Ureter (tissue), 1 donor: ENCODE measurements around the gene PKMYT1. TPM values are rescaled to one million over a fixed set of nuclear protein-coding genes. Genes with fewer than 3 reads are reported as not detected.
"Not testable (repeated sequence)": the region's sequence is repeated elsewhere in the genome, so short reads cannot be mapped to it uniquely, and the experiment has no call there.

Source experiments
- DNase-seq: peaks from one replicate; pipeline ENCODE4 v3.0.0-alpha.2; 2020; ENCODE audit warnings: low spot score
- total RNA-seq: library from RNA; stranded (reverse); gene quantifications from one replicate; pipeline ENCODE4 v1.2.4, GENCODE V29; 2023
- donor health status: DM: yes; HTN: yes; CAD: no.

Gene PKMYT1
- total RNA-seq, 1 donor from 2014 or later = 2.2 TPM

GRCh38 chr16:2960183-2961010 lies 19.8 kb downstream of the PKMYT1 start:
- DNase-seq = no peak

- DNase-seq = no peak
Measured at GRCh38 chr16:2959206-2959605, 21.0 kb downstream of the PKMYT1 start.

- no peak for DNase-seq
Measured at GRCh38 chr16:2956579-2956956, 23.7 kb downstream of the PKMYT1 start.

- no peak for DNase-seq
Measured at GRCh38 chr16:2955779-2956578, 24.3 kb downstream of the PKMYT1 start.

- no peak for DNase-seq
Measured at GRCh38 chr16:2955438-2955778, 24.8 kb downstream of the PKMYT1 start.

GRCh38 chr16:2954656-2955381 lies 25.4 kb downstream of the PKMYT1 start:
- no peak for DNase-seq

- no peak for DNase-seq
Measured at GRCh38 chr16:2953706-2954627, 26.3 kb downstream of the PKMYT1 start.

GRCh38 chr16:2952679-2953078 lies 27.6 kb downstream of the PKMYT1 start:
- DNase-seq = no peak

GRCh38 chr16:2950773-2951172 lies 29.5 kb downstream of the PKMYT1 start:
- no peak for DNase-seq

- DNase-seq = no peak
Measured at GRCh38 chr16:2950353-2950724, 29.9 kb downstream of the PKMYT1 start.

GRCh38 chr16:2949705-2950352 lies 30.4 kb downstream of the PKMYT1 start:
- no peak for DNase-seq

GRCh38 chr16:2948807-2949704 lies 31.2 kb downstream of the PKMYT1 start:
- DNase-seq = no peak

- no peak for DNase-seq
Measured at GRCh38 chr16:2946649-2947048, 33.6 kb downstream of the PKMYT1 start.

GRCh38 chr16:2943716-2944115 lies 36.5 kb downstream of the PKMYT1 start:
- DNase-seq = not testable (repeated sequence)

GRCh38 chr16:2942045-2942444 lies 38.2 kb downstream of the PKMYT1 start:
- DNase-seq = no peak

GRCh38 chr16:2939968-2940367 lies 40.3 kb downstream of the PKMYT1 start:
- no peak for DNase-seq

- DNase-seq = no peak
Measured at GRCh38 chr16:2938206-2938605, 42.0 kb downstream of the PKMYT1 start.

GRCh38 chr16:2937170-2937569 lies 43.1 kb downstream of the PKMYT1 start:
- no peak for DNase-seq

GRCh38 chr16:2936436-2937011 lies 43.7 kb downstream of the PKMYT1 start:
- DNase-seq = no peak
